Neuronal stem cell (in vitro differentiated cells): ENCODE data around the gene PRKAG3.

Source experiments
- DNase-seq: peaks from one replicate; pipeline ENCODE4 v3.0.0-alpha.2; 2013; ENCODE audit warnings: low spot score
- H2AFZ ChIP-seq: one replicate; pipeline ENCODE4 v1.6.1; 2013; ENCODE audit warnings: mild to moderate bottlenecking, low read length, inconsistent platforms
- H2AK5ac ChIP-seq: 2 replicates; pipeline ENCODE4 v1.6.1; 2013; ENCODE audit warnings: low read depth, mild to moderate bottlenecking, inconsistent platforms, low read length, moderate library complexity, mixed read lengths
- H2BK120ac ChIP-seq: 2 replicates; pipeline ENCODE4 v1.6.1; 2013; ENCODE audit warnings: low read depth, mild to moderate bottlenecking, inconsistent platforms, low read length, moderate library complexity, mixed read lengths
- H2BK12ac ChIP-seq: one replicate; pipeline ENCODE4 v1.6.1; 2013; ENCODE audit warnings: low read length, inconsistent platforms
- H2BK15ac ChIP-seq: 2 replicates; pipeline ENCODE4 v1.6.1; 2013; ENCODE audit warnings: mild to moderate bottlenecking, low read length, inconsistent platforms, mixed read lengths
- H2BK5ac ChIP-seq: one replicate; pipeline ENCODE4 v1.6.1; 2013; ENCODE audit warnings: inconsistent platforms, mild to moderate bottlenecking, low read length, moderate library complexity
- H3K14ac ChIP-seq: one replicate; pipeline ENCODE4 v1.6.1; 2013; ENCODE audit warnings: low read length, inconsistent platforms
- H3K18ac ChIP-seq: 2 replicates; pipeline ENCODE4 v1.6.1; 2013; ENCODE audit warnings: low read length, inconsistent platforms
- H3K23ac ChIP-seq: 2 replicates; pipeline ENCODE4 v1.6.1; 2013; ENCODE audit warnings: low read depth, mild to moderate bottlenecking, mixed read lengths, low read length, inconsistent platforms; ENCODE audit not compliant: poor library complexity
- H3K27ac ChIP-seq: replicated peaks from 3 replicates; pipeline ENCODE4 v1.5.1; 2013; ENCODE audit warnings: low read length, inconsistent platforms
- H3K27me3 ChIP-seq, 3 experiments: 2 replicates each; pipeline ENCODE4 v1.6.1; 2013; ENCODE audit warnings: low read length in 3 of 3, mild to moderate bottlenecking in 2 of 3, inconsistent platforms in 1 of 3, low read depth in 1 of 3, mixed read lengths in 1 of 3, moderate library complexity in 1 of 3; ENCODE audit not compliant: control insufficient read depth in 3 of 3, insufficient read depth in 3 of 3
- H3K36me3 ChIP-seq, 2 donors: replicated peaks in 1 of 2; 2 replicates each; pipeline ENCODE4 v1.6.1; 2013; ENCODE audit warnings: low read length in 2 of 2; ENCODE audit not compliant: control insufficient read depth in 2 of 2, insufficient read depth in 2 of 2
- H3K4ac ChIP-seq: 2 replicates; pipeline ENCODE4 v1.6.1; 2013; ENCODE audit warnings: inconsistent platforms, mild to moderate bottlenecking, low read length, moderate library complexity
- H3K4me1 ChIP-seq, 2 donors: 1 replicate in 1 of 2; 2 replicates in 1 of 2; pipeline ENCODE4 v1.6.1; 2013; ENCODE audit warnings: low read length in 2 of 2, low read depth in 1 of 2; ENCODE audit not compliant: control insufficient read depth in 2 of 2, insufficient read depth in 1 of 2
- H3K4me2 ChIP-seq: one replicate; pipeline ENCODE4 v1.6.1; 2013; ENCODE audit warnings: mild to moderate bottlenecking, low read length, inconsistent platforms; ENCODE audit not compliant: insufficient read depth, poor library complexity, severe bottlenecking
- H3K4me3 ChIP-seq, 2 donors: 2 replicates each; pipeline ENCODE4 v1.5.1; 2013; ENCODE audit warnings: low read length in 2 of 2, mild to moderate bottlenecking in 2 of 2, inconsistent platforms in 1 of 2, moderate library complexity in 1 of 2
- H3K79me1 ChIP-seq: one replicate; pipeline ENCODE4 v1.6.1; 2013; ENCODE audit warnings: low read depth, mild to moderate bottlenecking, inconsistent platforms, low read length, moderate library complexity
- H3K9ac ChIP-seq: one replicate; pipeline ENCODE4 v1.6.1; 2013; ENCODE audit warnings: mild to moderate bottlenecking, low read depth, low read length, inconsistent platforms; ENCODE audit not compliant: poor library complexity
- H3K9me3 ChIP-seq, 2 donors: replicated peaks in 1 of 2; 2 replicates each; pipeline versions ENCODE3 to v1.6.1; 2013; ENCODE audit warnings: low read length in 2 of 2, mild to moderate bottlenecking in 2 of 2, inconsistent platforms in 1 of 2, low read depth in 1 of 2, mixed read lengths in 1 of 2, moderate library complexity in 1 of 2; ENCODE audit not compliant: control insufficient read depth in 2 of 2, insufficient read depth in 1 of 2
- H4K8ac ChIP-seq: one replicate; pipeline ENCODE4 v1.6.1; 2013; ENCODE audit warnings: low read depth, mild to moderate bottlenecking, inconsistent platforms, low read length, moderate library complexity
- H4K91ac ChIP-seq: one replicate; pipeline ENCODE4 v1.6.1; 2013; ENCODE audit warnings: low read length, low read depth, mild to moderate bottlenecking, inconsistent platforms; ENCODE audit not compliant: poor library complexity
- WGBS, 2 donors: extraction: QIAGEN DNeasy Blood & Tissue Kit; methylation state at CpG; one replicate each; pipeline ENCODE4 v1.1.7; 2013; ENCODE audit warnings: missing lambda C conversion rate in 2 of 2, mixed read lengths in 1 of 2; ENCODE audit not compliant: insufficient read length in 2 of 2, insufficient replicate concordance in 1 of 2; ENCODE audit errors: extremely low coverage in 2 of 2; 5-methylcytosine and 5-hydroxymethylcytosine counted together

PRKAG3 gene

GRCh38 chr2:218822622-218823021 is 9.0 kb downstream of the PRKAG3 start:
- no peak overlapping the region for H3K18ac ChIP-seq
- no peak overlapping the region for H2BK12ac ChIP-seq
- H3K4me1 ChIP-seq: no peaks in the 10 kb centered on the region
- H3K79me1 ChIP-seq: no peaks in the 10 kb centered on the region
- H2AK5ac ChIP-seq: no peak overlapping the region
- H3K4ac ChIP-seq: no peak overlapping the region
- no peak overlapping the region for H3K9ac ChIP-seq
- WGBS, 2 donors: no CpG with 5 or more reads among the region's 7 CpGs
- H3K36me3 ChIP-seq: no peaks in the 10 kb centered on the region
- H4K91ac ChIP-seq: no peak overlapping the region
- no peak overlapping the region for H3K4me3 ChIP-seq
- no peak overlapping the region for H2BK5ac ChIP-seq
- DNase-seq: no peak
- H4K8ac ChIP-seq: no peak overlapping the region
- no peak overlapping the region for H3K4me2 ChIP-seq
- no peaks in the 10 kb centered on the region for H3K9me3 ChIP-seq
- no peak overlapping the region for H3K14ac ChIP-seq
- peaks cover 0 to 15% (median 0%) of the 10 kb centered on the region in 3 experiments for H3K27me3 ChIP-seq
- no peak overlapping the region for H3K23ac ChIP-seq
- H2BK120ac ChIP-seq: no peak overlapping the region
- no peak overlapping the region for H2BK15ac ChIP-seq
- H3K27ac ChIP-seq: no peak overlapping the region
- H2AFZ ChIP-seq: no peak overlapping the region

- Histone ChIP-seq H3K27ac (no peak overlapping the region), H3K9ac (no peak overlapping the region), H3K4ac (no peak overlapping the region), H3K4me3 (no peak overlapping the region), H2AFZ (no peak overlapping the region), H3K23ac (no peak overlapping the region), H3K14ac (no peak overlapping the region), H4K91ac (no peak overlapping the region), H3K36me3 (no peaks in the 10 kb centered on the region), H2BK120ac (no peak overlapping the region), H2BK5ac (no peak overlapping the region), H3K79me1 (no peaks in the 10 kb centered on the region), H3K4me2 (no peak overlapping the region), H3K18ac (no peak overlapping the region), H2BK15ac (no peak overlapping the region), H2AK5ac (no peak overlapping the region), H3K9me3 (no peaks in the 10 kb centered on the region), H3K27me3 (peaks cover 0 to 10% (median 0%) of the 10 kb centered on the region in 3 experiments), H3K4me1 (no peaks in the 10 kb centered on the region), H2BK12ac (no peak overlapping the region), H4K8ac (no peak overlapping the region)
- no peak for DNase-seq
- WGBS, 2 donors: no CpG with 5 or more reads among the region's 9 CpGs
These were observed 9.9 kb downstream of the PRKAG3 start for GRCh38 chr2:218821605-218822211.

- H2BK120ac ChIP-seq: no peak overlapping the region
- no peaks in the 10 kb centered on the region for H3K4me1 ChIP-seq
- H3K18ac ChIP-seq: no peak overlapping the region
- no peaks in the 10 kb centered on the region for H3K9me3 ChIP-seq
- H3K27ac ChIP-seq: no peak overlapping the region
- H3K9ac ChIP-seq: no peak overlapping the region
- no peak overlapping the region for H3K14ac ChIP-seq
- no peak overlapping the region for H2BK5ac ChIP-seq
- no peaks in the 10 kb centered on the region for H3K79me1 ChIP-seq
- H2AFZ ChIP-seq: no peak overlapping the region
- peaks cover 0 to 10% (median 0%) of the 10 kb centered on the region in 3 experiments for H3K27me3 ChIP-seq
- no peak overlapping the region for H4K91ac ChIP-seq
- no peak overlapping the region for H2BK15ac ChIP-seq
- no peak overlapping the region for H3K4me3 ChIP-seq
- H3K23ac ChIP-seq: peak overlapping the region; percentile 32
- H3K4me2 ChIP-seq: no peak overlapping the region
- H3K36me3 ChIP-seq: no peaks in the 10 kb centered on the region
- no peak overlapping the region for H4K8ac ChIP-seq
- H3K4ac ChIP-seq: no peak overlapping the region
- no CpG with 5 or more reads among the region's 15 CpGs for WGBS, 2 donors
- no peak for DNase-seq
- no peak overlapping the region for H2BK12ac ChIP-seq
- no peak overlapping the region for H2AK5ac ChIP-seq
These were observed 10.7 kb downstream of the PRKAG3 start for GRCh38 chr2:218820746-218821369.

GRCh38 chr2:218819093-218819492 is 12.5 kb downstream of the PRKAG3 start:
- H3K4ac ChIP-seq: no peak overlapping the region
- H2BK120ac ChIP-seq: no peak overlapping the region
- H2BK15ac ChIP-seq: no peak overlapping the region
- no peak overlapping the region for H4K91ac ChIP-seq
- H3K79me1 ChIP-seq: no peaks in the 10 kb centered on the region
- no peaks in the 10 kb centered on the region for H3K9me3 ChIP-seq
- H2BK12ac ChIP-seq: no peak overlapping the region
- H3K27ac ChIP-seq: no peak overlapping the region
- no peaks in the 10 kb centered on the region for H3K4me1 ChIP-seq
- no peak overlapping the region for H2AK5ac ChIP-seq
- no peak for DNase-seq
- no peak overlapping the region for H3K14ac ChIP-seq
- no peak overlapping the region for H2BK5ac ChIP-seq
- WGBS, 2 donors: no CpG with 5 or more reads among the region's 7 CpGs
- H3K4me3 ChIP-seq: no peak overlapping the region
- H4K8ac ChIP-seq: no peak overlapping the region
- no peak overlapping the region for H3K4me2 ChIP-seq
- peaks cover 0 to 12% (median 0%) of the 10 kb centered on the region in 3 experiments for H3K27me3 ChIP-seq
- H3K23ac ChIP-seq: no peak overlapping the region
- H3K18ac ChIP-seq: no peak overlapping the region
- H3K36me3 ChIP-seq: no peaks in the 10 kb centered on the region
- H2AFZ ChIP-seq: no peak overlapping the region
- H3K9ac ChIP-seq: no peak overlapping the region
